ENCODE measurements around the gene LANCL2.

Gene LANCL2

GRCh38 chr7:55440040-55440690 lies 75.0 kb downstream of the LANCL2 start:
- Histone ChIP-seq H3K9me3 (ENCODE audit: control extremely low read depth in 1 of 5, control insufficient read depth in 4 of 5, insufficient read depth in 2 of 5, low read depth in 1 of 5, low read length in 4 of 5) (no peaks in the 10 kb centered on the region), H3K27ac (ENCODE audit: insufficient read depth in 1 of 2, low read depth in 1 of 2, low read length in 2 of 2, poor library complexity in 1 of 2, severe bottlenecking in 2 of 2) (no peak overlapping the region), H3K36me3 (ENCODE audit: control insufficient read depth in 4 of 4, insufficient read depth in 4 of 4, low read length in 3 of 4) (no peaks in the 10 kb centered on the region), H3K27me3 (replicated peaks in 2 of 5; ENCODE audit: control insufficient read depth in 4 of 5, insufficient read depth in 5 of 5, low read length in 4 of 5) (no peaks in the 10 kb centered on the region), H3K4me1 (ENCODE audit: control extremely low read depth in 1 of 4, control insufficient read depth in 4 of 4, insufficient read depth in 4 of 4, low read length in 3 of 4) (peaks cover 0 to 7% (median 0%) of the 10 kb centered on the region in 4 experiments), H3K4me3 (ENCODE audit: control insufficient read depth in 1 of 7, extremely low read depth in 1 of 7, insufficient read depth in 4 of 7, low read depth in 2 of 7, low read length in 6 of 7) (no peak overlapping the region)
- 86% methylated on average over 13 of the region's 13 CpGs for WGBS (ENCODE audit: insufficient coverage)
- DNase-seq, result no peak
- ChIA-PET POLR2A (no interaction called here), CTCF (interaction anchor here (1.2 kb wide), 1 partner anchor 134 kb away, joined by 3 read pairs; no protein-coding TSS in a partner anchor)

- peaks cover 0 to 7% (median 0%) of the 10 kb centered on the region in 4 experiments for H3K4me1 ChIP-seq (ENCODE audit: control extremely low read depth in 1 of 4, control insufficient read depth in 4 of 4, insufficient read depth in 4 of 4, low read length in 3 of 4)
- CTCF ChIA-PET, result no interaction called here
- no peaks in the 10 kb centered on the region for H3K27me3 ChIP-seq (replicated peaks in 2 of 5; ENCODE audit: control insufficient read depth in 4 of 5, insufficient read depth in 5 of 5, low read length in 4 of 5)
- DNase-seq, result no peak
- no peak overlapping the region for H3K4me3 ChIP-seq (ENCODE audit: control insufficient read depth in 1 of 7, extremely low read depth in 1 of 7, insufficient read depth in 4 of 7, low read depth in 2 of 7, low read length in 6 of 7)
- no peak overlapping the region for H3K27ac ChIP-seq (ENCODE audit: insufficient read depth in 1 of 2, low read depth in 1 of 2, low read length in 2 of 2, poor library complexity in 1 of 2, severe bottlenecking in 2 of 2)
- H3K9me3 ChIP-seq (ENCODE audit: control extremely low read depth in 1 of 5, control insufficient read depth in 4 of 5, insufficient read depth in 2 of 5, low read depth in 1 of 5, low read length in 4 of 5), result peaks cover 0 to 5% (median 0%) of the 10 kb centered on the region in 5 experiments
- POLR2A ChIA-PET, result no interaction called here
- WGBS (ENCODE audit: insufficient coverage), result 100% methylated on average over 1 of the region's 5 CpGs
- no peaks in the 10 kb centered on the region for H3K36me3 ChIP-seq (ENCODE audit: control insufficient read depth in 4 of 4, insufficient read depth in 4 of 4, low read length in 3 of 4)
Observed at GRCh38 chr7:55441002-55441401, 75.9 kb downstream of the LANCL2 start.

- Histone ChIP-seq H3K36me3 (ENCODE audit: control insufficient read depth in 4 of 4, insufficient read depth in 4 of 4, low read length in 3 of 4) (no peaks in the 10 kb centered on the region), H3K9me3 (ENCODE audit: control extremely low read depth in 1 of 5, control insufficient read depth in 4 of 5, insufficient read depth in 2 of 5, low read depth in 1 of 5, low read length in 4 of 5) (peaks cover 0 to 5% (median 0%) of the 10 kb centered on the region in 5 experiments), H3K27me3 (replicated peaks in 2 of 5; ENCODE audit: control insufficient read depth in 4 of 5, insufficient read depth in 5 of 5, low read length in 4 of 5) (no peaks in the 10 kb centered on the region), H3K4me3 (ENCODE audit: control insufficient read depth in 1 of 7, extremely low read depth in 1 of 7, insufficient read depth in 4 of 7, low read depth in 2 of 7, low read length in 6 of 7) (no peak overlapping the region), H3K4me1 (ENCODE audit: control extremely low read depth in 1 of 4, control insufficient read depth in 4 of 4, insufficient read depth in 4 of 4, low read length in 3 of 4) (peaks cover 0 to 7% (median 0%) of the 10 kb centered on the region in 4 experiments), H3K27ac (ENCODE audit: insufficient read depth in 1 of 2, low read depth in 1 of 2, low read length in 2 of 2, poor library complexity in 1 of 2, severe bottlenecking in 2 of 2) (no peak overlapping the region)
- WGBS (ENCODE audit: insufficient coverage), result 94% methylated on average over 6 of the region's 7 CpGs
- ChIA-PET CTCF (no interaction called here), POLR2A (no interaction called here)
- DNase-seq, result no peak
Observed at GRCh38 chr7:55441774-55442522, 76.8 kb downstream of the LANCL2 start.

- ChIA-PET CTCF (interaction anchor here (0.7 kb wide), 1 partner anchor 12 kb away, joined by 3 read pairs; no protein-coding TSS in a partner anchor), POLR2A (no interaction called here)
- 71% methylated on average over 1 of the region's 1 CpG for WGBS (ENCODE audit: insufficient coverage)
- Histone ChIP-seq H3K4me3 (ENCODE audit: control insufficient read depth in 1 of 7, extremely low read depth in 1 of 7, insufficient read depth in 4 of 7, low read depth in 2 of 7, low read length in 6 of 7) (no peak overlapping the region), H3K4me1 (ENCODE audit: control extremely low read depth in 1 of 4, control insufficient read depth in 4 of 4, insufficient read depth in 4 of 4, low read length in 3 of 4) (peaks cover 0 to 4% (median 0%) of the 10 kb centered on the region in 4 experiments), H3K27me3 (replicated peaks in 2 of 5; ENCODE audit: control insufficient read depth in 4 of 5, insufficient read depth in 5 of 5, low read length in 4 of 5) (peaks cover 0 to 20% (median 5%) of the 10 kb centered on the region in 5 experiments), H3K27ac (ENCODE audit: insufficient read depth in 1 of 2, low read depth in 1 of 2, low read length in 2 of 2, poor library complexity in 1 of 2, severe bottlenecking in 2 of 2) (no peak overlapping the region), H3K36me3 (ENCODE audit: control insufficient read depth in 4 of 4, insufficient read depth in 4 of 4, low read length in 3 of 4) (no peaks in the 10 kb centered on the region), H3K9me3 (ENCODE audit: control extremely low read depth in 1 of 5, control insufficient read depth in 4 of 5, insufficient read depth in 2 of 5, low read depth in 1 of 5, low read length in 4 of 5) (peaks cover 0 to 5% (median 0%) of the 10 kb centered on the region in 5 experiments)
- no peak for DNase-seq
Observed at GRCh38 chr7:55444786-55445185, 79.6 kb downstream of the LANCL2 start.

GRCh38 chr7:55448526-55448925 lies 83.4 kb downstream of the LANCL2 start:
- Histone ChIP-seq H3K9me3 (ENCODE audit: control extremely low read depth in 1 of 5, control insufficient read depth in 4 of 5, insufficient read depth in 2 of 5, low read depth in 1 of 5, low read length in 4 of 5) (peaks cover 0 to 5% (median 0%) of the 10 kb centered on the region in 5 experiments), H3K36me3 (ENCODE audit: control insufficient read depth in 4 of 4, insufficient read depth in 4 of 4, low read length in 3 of 4) (no peaks in the 10 kb centered on the region), H3K4me1 (ENCODE audit: control extremely low read depth in 1 of 4, control insufficient read depth in 4 of 4, insufficient read depth in 4 of 4, low read length in 3 of 4) (peaks cover 0 to 4% (median 0%) of the 10 kb centered on the region in 4 experiments), H3K27me3 (replicated peaks in 2 of 5; ENCODE audit: control insufficient read depth in 4 of 5, insufficient read depth in 5 of 5, low read length in 4 of 5) (peaks cover 0 to 24% (median 6%) of the 10 kb centered on the region in 5 experiments), H3K4me3 (ENCODE audit: control insufficient read depth in 1 of 7, extremely low read depth in 1 of 7, insufficient read depth in 4 of 7, low read depth in 2 of 7, low read length in 6 of 7) (no peak overlapping the region), H3K27ac (ENCODE audit: insufficient read depth in 1 of 2, low read depth in 1 of 2, low read length in 2 of 2, poor library complexity in 1 of 2, severe bottlenecking in 2 of 2) (no peak overlapping the region)
- DNase-seq, result no peak
- ChIA-PET CTCF (no interaction called here), POLR2A (interaction anchor here (0.6 kb wide), 1 partner anchor 599 kb away, joined by 4 read pairs; no protein-coding TSS in a partner anchor)
- 95% methylated on average over 7 of the region's 22 CpGs for WGBS (ENCODE audit: insufficient coverage)

GRCh38 chr7:55449205-55449991 lies 84.3 kb downstream of the LANCL2 start:
- ChIA-PET POLR2A (interaction anchor here (0.5 kb wide), 1 partner anchor 493 kb away, joined by 5 read pairs; no protein-coding TSS in a partner anchor), CTCF (no interaction called here)
- peak overlapping the region in 1 of 7 experiments; percentile 26 for H3K4me3 ChIP-seq (ENCODE audit: control insufficient read depth in 1 of 7, extremely low read depth in 1 of 7, insufficient read depth in 4 of 7, low read depth in 2 of 7, low read length in 6 of 7)
- no peaks in the 10 kb centered on the region for H3K36me3 ChIP-seq (ENCODE audit: control insufficient read depth in 4 of 4, insufficient read depth in 4 of 4, low read length in 3 of 4)
- peaks cover 0 to 5% (median 0%) of the 10 kb centered on the region in 5 experiments for H3K9me3 ChIP-seq (ENCODE audit: control extremely low read depth in 1 of 5, control insufficient read depth in 4 of 5, insufficient read depth in 2 of 5, low read depth in 1 of 5, low read length in 4 of 5)
- no peak overlapping the region for H3K27ac ChIP-seq (ENCODE audit: insufficient read depth in 1 of 2, low read depth in 1 of 2, low read length in 2 of 2, poor library complexity in 1 of 2, severe bottlenecking in 2 of 2)
- peaks cover 0 to 4% (median 0%) of the 10 kb centered on the region in 4 experiments for H3K4me1 ChIP-seq (ENCODE audit: control extremely low read depth in 1 of 4, control insufficient read depth in 4 of 4, insufficient read depth in 4 of 4, low read length in 3 of 4)
- 33% methylated on average over 47 of the region's 56 CpGs for WGBS (ENCODE audit: insufficient coverage)
- H3K27me3 ChIP-seq (replicated peaks in 2 of 5; ENCODE audit: control insufficient read depth in 4 of 5, insufficient read depth in 5 of 5, low read length in 4 of 5), result peaks cover 0 to 24% (median 6%) of the 10 kb centered on the region in 5 experiments
- DNase-seq, result no peak

All from common myeloid progenitor, CD34-positive (primary cell).